SH-SY5Y (cell line): Measurements from ENCODE around the gene PPP4R3B.

Source experiments
- GATA2 ChIP-seq: IDR thresholded peaks from 2 replicates; pipeline ENCODE4 v1.6.1; 2011; ENCODE audit warnings: mild to moderate bottlenecking, low read depth, low read length
- GATA3 ChIP-seq: IDR thresholded peaks from 2 replicates; pipeline ENCODE4 v1.6.1; 2011; ENCODE audit warnings: low read depth, mild to moderate bottlenecking, low read length, moderate library complexity

GRCh38 chr2:55585451-55586080, 31.9 kb downstream of the PPP4R3B start:
- TF ChIP-seq GATA3 (no peak), GATA2 (no peak)
